HepG2 (cell line): ENCODE results near the gene KRTAP12-3. TPM values are rescaled to one million over a fixed set of nuclear protein-coding genes. Genes with fewer than 3 reads are reported as not detected.

Experiments used
- ATAC-seq: fragments of 200-7000 bp; cut with Tn5 transposase; 3 replicates; pipeline ENCODE4 v1.9.1; 2020; ENCODE audit warnings: mild to moderate bottlenecking, moderate library complexity
- BruUV-seq: library from RNA; stranded (reverse); fragments of 400-500 nt; replicated peaks from 2 replicates; lab custom pipeline; 2021; lab: Mats Ljungman, UMichigan
- CTCF ChIA-PET: fragments of 300-600 bp; formaldehyde crosslinking; extraction: SDS; loops from one replicate; lab custom pipeline; 2021; ENCODE audit warnings: low total read pairs, inconsistent platforms, low intra/inter-chr PET ratio; lab: Yijun Ruan, JAX
- POLR2A ChIA-PET: fragments of 350-600 bp; sonication (Branson Sonifier 250); formaldehyde crosslinking; loops from one replicate; lab custom pipeline; 2020; ENCODE audit warnings: antibody characterized with exemption, inconsistent platforms; lab: Yijun Ruan, JAX
- DNase-seq: peaks from one replicate; pipeline ENCODE4 v3.0.0-alpha.2; 2015; ENCODE audit warnings: low spot score
- FAIRE-seq: peaks from 3 replicates; lab custom pipeline; 2011; peaks lifted over from hg19 to GRCh38; lab: Jason Lieb, UNC
- H2AFZ ChIP-seq: one replicate; pipeline ENCODE4 v1.6.1; 2011; ENCODE audit warnings: low read length, inconsistent platforms
- H3K27ac ChIP-seq: fragments of 300-600 bp; 3 replicates; pipeline ENCODE4 v1.8.0; 2011; ENCODE audit warnings: mixed run types, mild to moderate bottlenecking, mixed read lengths, low read length, inconsistent platforms; ENCODE audit not compliant: insufficient read depth; ENCODE audit errors: extremely low read length
- H3K27me3 ChIP-seq, 2 experiments: fragments of 200-600 bp in 1 of 2; 2 replicates in 1 of 2; 3 replicates in 1 of 2; pipeline versions ENCODE4 v1.6.0 to v1.8.0; 2011; ENCODE audit warnings: low read length in 2 of 2, mild to moderate bottlenecking in 2 of 2, moderate library complexity in 2 of 2, inconsistent platforms in 1 of 2; ENCODE audit not compliant: insufficient read depth in 2 of 2, control insufficient read depth in 1 of 2
- H3K36me3 ChIP-seq, 2 experiments: fragments of 200-600 bp in 1 of 2; replicated peaks in 1 of 2; 2 replicates in 1 of 2; 3 replicates in 1 of 2; pipeline versions ENCODE4 v1.5.1 to v1.8.0; 2011; ENCODE audit warnings: low read length in 2 of 2, inconsistent platforms in 1 of 2; ENCODE audit not compliant: insufficient read depth in 2 of 2, control insufficient read depth in 1 of 2
- H3K4me1 ChIP-seq: 2 replicates; pipeline ENCODE4 v1.5.1; 2012; ENCODE audit warnings: low read length, inconsistent platforms; ENCODE audit not compliant: insufficient read depth
- H3K4me2 ChIP-seq: 2 replicates; pipeline ENCODE4 v1.6.0; 2011; ENCODE audit warnings: low read depth, low read length, inconsistent platforms
- H3K4me3 ChIP-seq, 3 experiments: fragments of 200-600 bp in 1 of 3; sonication (generic), shearing (Covaris generic) in 1 of 3; replicated peaks in 1 of 3; 2 replicates each; pipeline ENCODE4 v1.5.1; 2011 to 2016; ENCODE audit warnings: low read length in 3 of 3, inconsistent platforms in 2 of 3, low read depth in 2 of 3, mild to moderate bottlenecking in 2 of 3, control low read depth in 1 of 3, mixed read lengths in 1 of 3; ENCODE audit not compliant: insufficient read depth in 1 of 3
- H3K79me2 ChIP-seq: one replicate; pipeline ENCODE4 v1.6.1; 2011; ENCODE audit warnings: low read length, inconsistent platforms; ENCODE audit not compliant: insufficient read depth
- H3K9ac ChIP-seq: 2 replicates; pipeline ENCODE4 v1.6.0; 2011; ENCODE audit warnings: mild to moderate bottlenecking, low read depth, low read length, inconsistent platforms; ENCODE audit not compliant: insufficient read depth
- H3K9me3 ChIP-seq: 2 replicates; pipeline ENCODE4 v1.5.1; 2012; ENCODE audit warnings: mild to moderate bottlenecking, low read length
- H4K20me1 ChIP-seq: 2 replicates; pipeline ENCODE4 v1.6.0; 2011; ENCODE audit warnings: inconsistent platforms, mild to moderate bottlenecking, low read length, moderate library complexity; ENCODE audit not compliant: insufficient read depth
- BHLHE40 ChIP-seq: IDR thresholded peaks from 2 replicates; pipeline ENCODE4 v1.6.1; 2011; ENCODE audit warnings: low read length, improper control_type of control experiment
- FOXJ3 ChIP-seq: sonication (generic); formaldehyde crosslinking; IDR thresholded peaks from 2 replicates; pipeline ENCODE4 v1.4.0; 2020; ENCODE audit warnings: missing genetic modification reagents, mild to moderate bottlenecking, borderline replicate concordance
- GPN1 ChIP-seq: sonication (generic); formaldehyde crosslinking; IDR thresholded peaks from 2 replicates; pipeline ENCODE4 v1.5.1; 2020; ENCODE audit warnings: missing genetic modification reagents, borderline replicate concordance
- HBP1 ChIP-seq: IDR thresholded peaks from 2 replicates; pipeline ENCODE4 v1.6.1; 2016; ENCODE audit warnings: low read depth, control low read depth
- MAF1 ChIP-seq: sonication (generic); formaldehyde crosslinking; IDR thresholded peaks from 2 replicates; pipeline ENCODE4 v1.5.0; 2020; ENCODE audit warnings: missing genetic modification reagents, borderline replicate concordance
- MTA3 ChIP-seq: sonication (generic); formaldehyde crosslinking; IDR thresholded peaks from 2 replicates; pipeline ENCODE4 v1.4.0; 2020; ENCODE audit warnings: missing genetic modification reagents
- NR2F6 ChIP-seq, 2 experiments: IDR thresholded peaks; 2 replicates each; pipeline ENCODE4 v1.6.1; 2016; ENCODE audit warnings: antibody characterized with exemption in 1 of 2, mild to moderate bottlenecking in 1 of 2
- POLR2G ChIP-seq: fragments of 200-400 bp; formaldehyde crosslinking; IDR thresholded peaks from 2 replicates; pipeline ENCODE4 v1.6.1; 2018; ENCODE audit warnings: mild to moderate bottlenecking, low read depth, low read length, moderate library complexity
- SRSF4 ChIP-seq: fragments of 200-400 bp; formaldehyde crosslinking; IDR thresholded peaks from one replicate; pipeline ENCODE4 v1.6.1; 2018; ENCODE audit warnings: mild to moderate bottlenecking, low read depth, low read length, moderate library complexity; ENCODE audit not compliant: poor library complexity, severe bottlenecking
- XBP1 ChIP-seq: sonication (generic); formaldehyde crosslinking; IDR thresholded peaks from 2 replicates; pipeline ENCODE4 v1.5.0; 2020; ENCODE audit warnings: missing genetic modification reagents
- ZBTB20 ChIP-seq: sonication (generic); formaldehyde crosslinking; IDR thresholded peaks from 2 replicates; pipeline ENCODE4 v1.8.1; 2023; ENCODE audit warnings: missing genetic modification reagents, low read depth, mild to moderate bottlenecking, borderline replicate concordance
- ZNF260 ChIP-seq: sonication (generic); formaldehyde crosslinking; IDR thresholded peaks from 2 replicates; pipeline ENCODE4 v1.4.0; 2020; ENCODE audit warnings: missing genetic modification reagents, low read depth, mild to moderate bottlenecking, borderline replicate concordance
- ZNF30 ChIP-seq: sonication (generic); formaldehyde crosslinking; IDR thresholded peaks from 2 replicates; pipeline ENCODE4 v1.5.0; 2020; ENCODE audit warnings: mild to moderate bottlenecking, missing genetic modification reagents
- ZNF569 ChIP-seq: sonication (generic); formaldehyde crosslinking; IDR thresholded peaks from 2 replicates; pipeline ENCODE4 v1.5.0; 2020; ENCODE audit warnings: mild to moderate bottlenecking, missing genetic modification reagents, moderate library complexity, borderline replicate concordance
- ZNF660 ChIP-seq: sonication (generic); formaldehyde crosslinking; IDR thresholded peaks from 2 replicates; pipeline ENCODE4 v1.5.1; 2020; ENCODE audit warnings: mild to moderate bottlenecking, low read depth, missing genetic modification reagents, borderline replicate concordance
- ZSCAN21 ChIP-seq: sonication (generic); formaldehyde crosslinking; IDR thresholded peaks from 2 replicates; pipeline ENCODE4 v1.8.0; 2022; ENCODE audit warnings: mild to moderate bottlenecking, missing genetic modification reagents, moderate library complexity, borderline replicate concordance
- ZSCAN31 ChIP-seq: sonication (generic); formaldehyde crosslinking; IDR thresholded peaks from 2 replicates; pipeline ENCODE4 v1.5.0; 2020; ENCODE audit warnings: low read depth, mild to moderate bottlenecking, missing genetic modification reagents
- WGBS: methylation state at CpG from one replicate; pipeline ENCODE4 v1.1.6; 2017; ENCODE audit warnings: low lambda C conversion rate; 5-methylcytosine and 5-hydroxymethylcytosine counted together
- in situ Hi-C: cut with HindIII; loops from 2 replicates; pipeline ENCODE4 v1.10.0; 2017; ENCODE audit warnings: low pct_unique_long_range_greater_than_20kb; ENCODE audit not compliant: extremely low pct_ligation_motif_present
- intact Hi-C: fragments of 100-400 bp; cut with micrococcal nuclease; formaldehyde crosslinking; loops from one replicate; pipeline ENCODE4 v1.10.0; 2022; ENCODE audit not compliant: unreplicated experiment
- polyA plus RNA-seq, 8 experiments: library from polyadenylated mRNA; depleted of rRNA in 3 of 8; stranded (reverse) in 7 of 8; unstranded in 1 of 8; fragments of >200 nt; fragmentation: Illumina TruSeq in 4 of 8; extraction: Trizol in 4 of 8; gene quantifications; 2 replicates each; pipeline versions ENCODE4 v1.2.1 to v1.2.3, GENCODE V29; 2011 to 2016; ENCODE audit warnings: low read depth in 4 of 8, missing spikeins in 1 of 8, mixed read lengths in 1 of 8; ENCODE audit not compliant: insufficient read depth in 1 of 8
- total RNA-seq, 5 experiments: library from RNA; depleted of rRNA; stranded (reverse); fragments of >200 nt; fragmentation: Illumina TruSeq; extraction: Trizol; gene quantifications; 2 replicates each; pipeline ENCODE4 v1.2.3, GENCODE V29; 2016; ENCODE audit warnings: low read depth in 1 of 5

The KRTAP12-3 gene
- total and polyA plus RNA-seq, 2 of the 13 experiments (the other 11 are each of a cell fraction or from before 2014, with no cell fraction given), result not detected

- BruUV-seq, result no TSS peak
- no peak for FAIRE-seq
Observed at GRCh38 chr21:44611551-44611950, 46.2 kb upstream of the KRTAP12-3 start.

GRCh38 chr21:44612029-44612486 lies 45.7 kb upstream of the KRTAP12-3 start, which contains the start of gene KRTAP10-8:
Gene KRTAP10-8 (plus strand): TSS chr21:44612079. CDS start chr21:44612101, 22 bp downstream.
- FAIRE-seq, result no peak
- TF ChIP-seq SRSF4, result no peak
- TF ChIP-seq ZSCAN31 (CRISPR knock-in tag), result no peak
- no peak for TF ChIP-seq ZNF260 (CRISPR knock-in tag)
- TF ChIP-seq ZNF30 (CRISPR knock-in tag), result no peak
- no peak for TF ChIP-seq GPN1 (CRISPR knock-in tag)
- no peak for TF ChIP-seq POLR2G
- no peak for TF ChIP-seq BHLHE40
- no peak for TF ChIP-seq XBP1 (CRISPR knock-in tag)
- TF ChIP-seq ZSCAN21 (CRISPR knock-in tag), result no peak
- TF ChIP-seq MAF1 (CRISPR knock-in tag), result no peak
- TF ChIP-seq ZBTB20 (CRISPR knock-in tag), result no peak
- no peak for TF ChIP-seq ZNF569 (CRISPR knock-in tag)

More at GRCh38 chr21:44611551-44611950, 46.2 kb upstream of the KRTAP12-3 start:
- H3K36me3 ChIP-seq, result no peaks in the 10 kb centered on the region
- ATAC-seq (no peak), DNase-seq (no peak)
- no peak overlapping the region for H2AFZ ChIP-seq
- 16% methylated on average over 4 of the region's 4 CpGs for WGBS
- no peaks in the 10 kb centered on the region for H3K4me1 ChIP-seq
- no peaks in the 10 kb centered on the region for H4K20me1 ChIP-seq
- POLR2A ChIA-PET, result no interaction called here
- no peak for TF ChIP-seq HBP1 (CRISPR knock-in tag)
- no peak for TF ChIP-seq ZNF660 (CRISPR knock-in tag)
- TF ChIP-seq NR2F6 (IDR thresholded peaks at IDR 0.05), result no peak
- no peak for TF ChIP-seq NR2F6 (CRISPR knock-in tag; IDR thresholded peaks at IDR 0.05)
- TF ChIP-seq MTA3, result no peak
- TF ChIP-seq FOXJ3 (CRISPR knock-in tag), result no peak
- intact Hi-C loops (no loop called here), in situ Hi-C loops (no loop called here)
- H3K4me2 ChIP-seq, result no peak overlapping the region
- no peaks in the 10 kb centered on the region for H3K79me2 ChIP-seq
- CTCF ChIA-PET, result no interaction called here
- no peak overlapping the region for H3K9ac ChIP-seq
- H3K27me3 ChIP-seq, result peaks cover 1 to 22% of the 10 kb centered on the region in 2 experiments; a peak in 3 of 5 replicates
- no peak overlapping the region for H3K4me3 ChIP-seq
- peaks cover 24% of the 10 kb centered on the region; the same call in 1 of the 2 replicates for H3K9me3 ChIP-seq
- no peak overlapping the region for H3K27ac ChIP-seq

More at GRCh38 chr21:44612029-44612486, 45.7 kb upstream of the KRTAP12-3 start, which contains the start of gene KRTAP10-8:
- in situ Hi-C loops, result no loop called here
- ATAC-seq (no peak), DNase-seq (no peak)
- H3K27ac ChIP-seq, result no peak within 1 kb of the TSS
- CTCF ChIA-PET, result no interaction called here
- no peaks in the 10 kb centered on the region for H3K79me2 ChIP-seq
- H2AFZ ChIP-seq, result no peak within 1 kb of the TSS
- no peaks in the 10 kb centered on the region for H3K4me1 ChIP-seq
- peaks cover 1 to 25% of the 10 kb centered on the region in 2 experiments; a peak in 3 of 5 replicates for H3K27me3 ChIP-seq
- H3K36me3 ChIP-seq, result no peaks in the 10 kb centered on the region
- H3K9ac ChIP-seq, result no peak within 1 kb of the TSS
- intact Hi-C loops, result no loop called here
- peaks cover 24% of the 10 kb centered on the region; the same call in 1 of the 2 replicates for H3K9me3 ChIP-seq
- no TSS peak for BruUV-seq
- H3K4me3 ChIP-seq, result no peak within 1 kb of the TSS
- no peak within 1 kb of the TSS for H3K4me2 ChIP-seq
- 100% methylated on average over 2 of the region's 8 CpGs for WGBS
- POLR2A ChIA-PET, result no interaction called here
- H4K20me1 ChIP-seq, result no peaks in the 10 kb centered on the region
